ENCODE results near the gene DGKD.

DGKD gene

DNA sequence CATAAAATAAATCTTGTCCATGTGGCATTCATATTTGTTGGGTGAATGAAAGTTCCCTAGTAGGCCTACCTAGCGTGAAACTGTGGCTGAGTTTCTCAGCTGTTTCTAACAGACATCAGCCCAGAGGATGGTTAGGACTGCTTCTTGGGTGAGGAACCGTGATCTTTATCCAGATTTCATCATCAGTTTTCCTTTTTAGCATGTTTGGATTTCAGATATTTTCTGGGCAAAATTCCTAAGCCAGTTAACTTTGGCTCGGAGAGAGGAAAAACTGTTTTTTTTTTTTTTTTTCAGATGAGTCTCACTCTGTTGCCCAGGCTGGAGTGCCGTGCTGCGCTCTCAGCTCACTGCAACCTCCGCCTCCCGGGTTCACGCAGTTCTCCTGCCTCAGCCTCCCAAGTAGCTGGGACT is 53.5 kb downstream of the DGKD start:
- Histone ChIP-seq H3K27me3 (ENCODE audit: insufficient read depth, insufficient read length) (no peaks in the 10 kb centered on the region), H3K9me3 (ENCODE audit: insufficient read depth, low read length) (peaks cover 17% of the 10 kb centered on the region), H3K4me1 (ENCODE audit: insufficient read depth, insufficient read length) (no peaks in the 10 kb centered on the region), H3K4me3 (ENCODE audit: insufficient read length, low read depth) (no peak overlapping the region), H3K9ac (ENCODE audit: insufficient read length, low read depth) (no peak overlapping the region), H3K36me3 (ENCODE audit: insufficient read depth, insufficient read length, low read length) (peaks cover 4% of the 10 kb centered on the region)
- no peak for TF ChIP-seq ZNF274 (IDR thresholded peaks at IDR 0.05; ENCODE audit: low read depth, low read length)
- no peak for DNase-seq (ENCODE audit: low read depth, low spot score)

DNA sequence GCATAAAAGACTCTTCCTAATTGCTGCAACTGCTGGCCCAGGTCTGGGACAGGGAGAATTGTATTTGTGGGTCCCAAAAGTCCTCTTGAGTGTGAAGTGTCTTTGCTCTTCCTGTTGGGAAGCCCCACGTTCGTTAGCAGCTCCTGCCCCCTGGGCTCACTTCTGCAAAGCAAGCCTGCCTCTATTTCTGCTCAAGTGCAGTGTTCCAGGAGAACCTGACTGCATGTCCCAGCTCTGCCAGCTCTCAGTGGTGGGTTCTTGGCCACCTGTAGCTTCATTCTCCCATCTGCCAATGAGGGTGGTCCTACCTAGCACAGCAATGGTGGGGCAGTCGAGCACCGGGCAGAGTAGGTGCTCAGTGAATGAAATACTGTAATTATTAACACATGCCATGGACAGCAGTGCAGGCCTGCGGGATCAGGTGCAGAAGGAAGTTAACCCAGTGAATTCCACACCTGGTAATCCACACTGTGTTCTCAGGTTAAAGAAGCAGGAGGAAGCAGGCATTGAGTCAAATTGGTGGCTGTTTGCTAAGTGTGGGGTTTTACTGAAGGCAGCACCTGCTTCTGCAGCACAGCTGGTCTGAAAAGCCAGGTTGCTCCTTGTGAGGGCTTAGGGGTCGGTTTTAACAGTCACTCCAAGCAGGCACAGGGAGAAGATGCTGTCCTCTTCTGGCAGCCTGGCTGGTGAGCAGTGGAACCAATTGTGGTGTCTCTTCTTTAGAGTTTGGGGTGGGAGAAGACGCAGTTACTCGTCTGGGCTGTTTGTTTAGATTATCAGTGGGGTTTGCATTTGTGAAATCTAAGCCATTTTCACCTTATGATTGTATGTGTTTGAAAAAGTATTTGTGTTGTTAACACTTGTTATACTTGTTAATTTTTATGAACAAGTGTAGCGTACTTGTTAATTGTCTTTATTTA is 54.3 kb downstream of the DGKD start:
- H3K27me3 ChIP-seq (ENCODE audit: insufficient read depth, insufficient read length) = no peaks in the 10 kb centered on the region
- no peaks in the 10 kb centered on the region for H3K4me1 ChIP-seq (ENCODE audit: insufficient read depth, insufficient read length)
- TF ChIP-seq ZNF274 (IDR thresholded peaks at IDR 0.05; ENCODE audit: low read depth, low read length) (no peak), SUZ12 (IDR thresholded peaks at IDR 0.05; ENCODE audit: extremely low read depth, insufficient read depth, insufficient read length) (no peak), YY1 (IDR thresholded peaks at IDR 0.05; ENCODE audit: insufficient read depth, insufficient read length) (no peak)
- peaks cover 4% of the 10 kb centered on the region for H3K36me3 ChIP-seq (ENCODE audit: insufficient read depth, insufficient read length, low read length)
- no peak overlapping the region for H3K4me3 ChIP-seq (ENCODE audit: insufficient read length, low read depth)
- DNase-seq (ENCODE audit: low read depth, low spot score) = no peak
- H3K9me3 ChIP-seq (ENCODE audit: insufficient read depth, low read length) = peaks cover 17% of the 10 kb centered on the region
- H3K9ac ChIP-seq (ENCODE audit: insufficient read length, low read depth) = no peak overlapping the region

DNA sequence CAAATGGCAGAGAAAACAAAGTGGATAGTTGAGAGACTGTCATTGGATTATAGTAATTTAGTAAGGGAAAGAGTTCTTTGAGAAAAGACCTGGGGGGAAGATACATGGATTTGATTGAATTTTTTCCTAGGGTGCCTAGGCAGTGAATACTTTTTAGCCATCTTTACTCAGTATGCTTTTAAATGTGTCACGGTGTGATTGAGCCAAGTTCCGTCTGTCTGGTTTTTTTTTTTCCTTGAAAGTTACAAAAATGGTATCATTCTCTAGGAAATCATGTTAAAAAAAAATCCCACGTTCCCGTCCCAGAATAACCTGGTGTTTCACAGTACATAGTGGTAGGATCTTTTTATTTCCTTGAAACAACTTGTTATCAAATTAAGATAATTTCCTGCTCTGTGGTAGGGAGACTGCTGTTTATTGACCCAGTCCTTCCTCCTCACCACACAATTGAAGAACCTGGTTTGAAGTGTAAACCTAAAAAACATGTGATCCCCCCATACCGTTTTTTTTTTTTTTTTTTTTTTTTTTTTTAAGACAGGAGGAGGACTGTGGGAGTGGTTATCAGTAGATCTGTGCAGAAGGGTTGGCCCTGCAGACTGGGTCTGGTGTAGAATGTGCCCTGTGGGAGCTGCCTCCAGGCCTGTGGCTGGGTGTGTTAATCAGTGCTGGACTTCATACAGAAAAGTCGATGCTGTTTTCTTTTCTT is 55.1 kb downstream of the DGKD start:
- DNase-seq (ENCODE audit: low read depth, low spot score) = no peak
- Histone ChIP-seq H3K9me3 (ENCODE audit: insufficient read depth, low read length) (peaks cover 17% of the 10 kb centered on the region), H3K36me3 (ENCODE audit: insufficient read depth, insufficient read length, low read length) (peaks cover 4% of the 10 kb centered on the region), H3K4me3 (ENCODE audit: insufficient read length, low read depth) (no peak overlapping the region), H3K4me1 (ENCODE audit: insufficient read depth, insufficient read length) (no peaks in the 10 kb centered on the region), H3K9ac (ENCODE audit: insufficient read length, low read depth) (no peak overlapping the region), H3K27me3 (ENCODE audit: insufficient read depth, insufficient read length) (no peaks in the 10 kb centered on the region)
- no peak for TF ChIP-seq ZNF274 (IDR thresholded peaks at IDR 0.05; ENCODE audit: low read depth, low read length)
- no peak for TF ChIP-seq SUZ12 (IDR thresholded peaks at IDR 0.05; ENCODE audit: extremely low read depth, insufficient read depth, insufficient read length)

DNA sequence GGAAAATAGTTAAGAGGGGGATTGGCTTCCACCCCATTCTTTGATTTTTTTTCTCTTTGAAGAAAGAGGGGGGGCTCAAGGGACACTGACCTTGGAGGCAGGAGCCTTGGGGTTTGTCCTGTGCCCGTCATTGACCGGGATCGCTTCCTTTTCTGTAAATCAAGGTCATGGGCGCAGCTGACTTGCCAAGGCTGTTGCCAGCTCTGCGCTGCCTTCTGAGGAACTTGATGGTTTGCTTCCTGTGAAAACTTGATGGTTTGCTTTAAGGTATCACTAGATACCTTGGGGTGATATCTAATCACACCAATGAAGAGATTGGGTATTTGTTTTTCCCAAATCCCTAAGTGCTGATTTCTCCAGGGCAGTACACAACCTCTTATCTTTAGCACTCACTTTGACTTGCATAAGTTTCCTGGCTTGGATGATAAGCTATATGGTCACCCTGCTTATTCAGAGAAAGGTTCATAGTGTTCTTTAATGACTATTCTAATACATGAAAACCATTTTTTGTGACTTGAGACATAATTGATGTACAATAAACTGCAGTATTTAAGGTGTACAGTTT is 56.0 kb downstream of the DGKD start:
- no peaks in the 10 kb centered on the region for H3K36me3 ChIP-seq (ENCODE audit: insufficient read depth, insufficient read length, low read length)
- H3K9ac ChIP-seq (ENCODE audit: insufficient read length, low read depth) = no peak overlapping the region
- DNase-seq (ENCODE audit: low read depth, low spot score) = no peak
- no peak overlapping the region for H3K4me3 ChIP-seq (ENCODE audit: insufficient read length, low read depth)
- TF ChIP-seq SUZ12 (IDR thresholded peaks at IDR 0.05; ENCODE audit: extremely low read depth, insufficient read depth, insufficient read length) = no peak
- TF ChIP-seq ZNF274 (IDR thresholded peaks at IDR 0.05; ENCODE audit: low read depth, low read length) = no peak
- TF ChIP-seq YY1 (IDR thresholded peaks at IDR 0.05; ENCODE audit: insufficient read depth, insufficient read length) = no peak
- H3K4me1 ChIP-seq (ENCODE audit: insufficient read depth, insufficient read length) = no peaks in the 10 kb centered on the region
- peaks cover 17% of the 10 kb centered on the region for H3K9me3 ChIP-seq (ENCODE audit: insufficient read depth, low read length)
- H3K27me3 ChIP-seq (ENCODE audit: insufficient read depth, insufficient read length) = no peaks in the 10 kb centered on the region

DNA sequence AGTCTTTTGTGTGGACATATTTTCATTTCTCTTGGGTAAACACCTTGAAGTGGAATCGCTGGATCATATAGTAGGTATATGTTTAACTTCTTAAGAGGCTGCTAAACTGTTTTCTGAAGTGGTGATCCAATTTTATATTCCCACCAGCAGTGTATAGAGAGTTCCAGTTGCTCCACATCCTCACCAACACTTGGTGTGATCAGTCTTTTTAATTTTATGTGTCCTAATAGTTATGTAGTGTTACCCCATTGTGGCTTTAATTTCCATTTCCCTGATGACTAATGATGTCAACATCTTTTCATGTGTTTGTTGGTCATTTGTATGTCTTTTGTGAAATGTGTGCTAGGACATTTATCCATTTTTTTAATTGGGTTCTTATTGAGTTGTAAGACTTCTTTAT is 56.9 kb downstream of the DGKD start:
- Histone ChIP-seq H3K27me3 (ENCODE audit: insufficient read depth, insufficient read length) (no peaks in the 10 kb centered on the region), H3K9ac (ENCODE audit: insufficient read length, low read depth) (no peak overlapping the region), H3K9me3 (ENCODE audit: insufficient read depth, low read length) (peaks cover 17% of the 10 kb centered on the region), H3K36me3 (ENCODE audit: insufficient read depth, insufficient read length, low read length) (no peaks in the 10 kb centered on the region), H3K4me1 (ENCODE audit: insufficient read depth, insufficient read length) (no peaks in the 10 kb centered on the region), H3K4me3 (ENCODE audit: insufficient read length, low read depth) (no peak overlapping the region)
- no peak for TF ChIP-seq YY1 (IDR thresholded peaks at IDR 0.05; ENCODE audit: insufficient read depth, insufficient read length)
- TF ChIP-seq SUZ12 (IDR thresholded peaks at IDR 0.05; ENCODE audit: extremely low read depth, insufficient read depth, insufficient read length) = no peak
- TF ChIP-seq ZNF274 (IDR thresholded peaks at IDR 0.05; ENCODE audit: low read depth, low read length) = no peak
- no peak for DNase-seq (ENCODE audit: low read depth, low spot score)

DNA sequence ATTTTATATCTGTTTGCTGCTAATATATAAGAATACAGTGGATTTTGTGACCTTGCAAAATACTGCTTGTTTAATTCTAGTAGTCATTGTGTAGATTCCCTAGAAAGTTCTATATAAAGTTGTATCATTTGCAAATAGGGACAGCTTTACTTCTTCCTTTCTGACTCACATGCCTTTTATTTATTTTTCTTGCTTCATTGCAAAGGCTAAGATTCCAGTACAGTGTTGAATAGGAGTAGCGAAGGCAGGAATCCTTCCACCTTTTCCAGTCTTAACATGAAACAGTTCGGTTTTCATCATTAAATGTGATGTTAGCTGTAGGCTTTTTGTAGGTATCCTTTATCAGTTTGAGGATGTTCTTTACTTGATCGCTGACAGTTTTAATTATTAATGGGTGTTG is 58.1 kb downstream of the DGKD start:
- no peaks in the 10 kb centered on the region for H3K27me3 ChIP-seq (ENCODE audit: insufficient read depth, insufficient read length)
- no peak for DNase-seq (ENCODE audit: low read depth, low spot score)
- H3K36me3 ChIP-seq (ENCODE audit: insufficient read depth, insufficient read length, low read length) = no peaks in the 10 kb centered on the region
- H3K9ac ChIP-seq (ENCODE audit: insufficient read length, low read depth) = no peak overlapping the region
- TF ChIP-seq ZNF274 (IDR thresholded peaks at IDR 0.05; ENCODE audit: low read depth, low read length) (no peak), SUZ12 (IDR thresholded peaks at IDR 0.05; ENCODE audit: extremely low read depth, insufficient read depth, insufficient read length) (no peak), YY1 (IDR thresholded peaks at IDR 0.05; ENCODE audit: insufficient read depth, insufficient read length) (no peak)
- H3K4me3 ChIP-seq (ENCODE audit: insufficient read length, low read depth) = no peak overlapping the region
- no peaks in the 10 kb centered on the region for H3K4me1 ChIP-seq (ENCODE audit: insufficient read depth, insufficient read length)
- H3K9me3 ChIP-seq (ENCODE audit: insufficient read depth, low read length) = peaks cover 17% of the 10 kb centered on the region

DNA sequence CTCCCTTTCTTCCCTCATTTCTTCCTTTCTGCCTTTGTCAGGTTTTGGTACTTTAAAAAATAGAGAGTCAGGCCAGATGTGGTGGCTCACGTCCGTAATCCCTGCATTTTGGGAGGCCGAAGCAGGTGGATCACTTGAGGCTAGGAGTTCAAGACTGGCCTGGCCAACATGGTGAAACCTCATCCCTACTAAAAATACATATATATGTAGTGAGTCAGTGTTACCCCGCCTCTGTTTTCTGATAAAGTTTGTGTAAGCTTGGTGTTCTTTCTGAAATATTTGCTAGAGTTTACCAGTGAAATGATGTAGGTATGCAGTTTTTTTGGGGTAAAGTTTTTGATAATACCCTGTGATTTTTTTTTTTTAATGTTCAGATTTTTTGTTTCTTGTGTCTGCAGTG is 58.8 kb downstream of the DGKD start:
- no peaks in the 10 kb centered on the region for H3K27me3 ChIP-seq (ENCODE audit: insufficient read depth, insufficient read length)
- DNase-seq (ENCODE audit: low read depth, low spot score) = no peak
- no peaks in the 10 kb centered on the region for H3K36me3 ChIP-seq (ENCODE audit: insufficient read depth, insufficient read length, low read length)
- H3K9ac ChIP-seq (ENCODE audit: insufficient read length, low read depth) = no peak overlapping the region
- H3K9me3 ChIP-seq (ENCODE audit: insufficient read depth, low read length) = peaks cover 17% of the 10 kb centered on the region
- TF ChIP-seq YY1 (IDR thresholded peaks at IDR 0.05; ENCODE audit: insufficient read depth, insufficient read length) (no peak), SUZ12 (IDR thresholded peaks at IDR 0.05; ENCODE audit: extremely low read depth, insufficient read depth, insufficient read length) (no peak), ZNF274 (IDR thresholded peaks at IDR 0.05; ENCODE audit: low read depth, low read length) (no peak)
- H3K4me3 ChIP-seq (ENCODE audit: insufficient read length, low read depth) = no peak overlapping the region
- H3K4me1 ChIP-seq (ENCODE audit: insufficient read depth, insufficient read length) = no peaks in the 10 kb centered on the region

Measured in NT2/D1 (cell line).